Effector CD8-positive, alpha-beta T cell (primary cell): Measurements from ENCODE around the gene QRFP.
"Not testable (repeated sequence)": the region's sequence is repeated elsewhere in the genome, so short reads cannot be mapped to it uniquely, and the experiment has no call there.

ENCODE experiments used
- DNase-seq: peaks from one replicate; lab custom pipeline; 2025; lab: John Stamatoyannopoulos, UW

The QRFP gene

GRCh38 chr9:130919559-130920145 lies 23.0 kb upstream of the QRFP start:
- no peak for DNase-seq

- DNase-seq, result no peak
These were observed 22.4 kb upstream of the QRFP start for GRCh38 chr9:130918826-130919558.

GRCh38 chr9:130918101-130918825 lies 21.7 kb upstream of the QRFP start:
- no peak for DNase-seq

- no peak for DNase-seq
These were observed 20.8 kb upstream of the QRFP start for GRCh38 chr9:130917168-130917960.

- DNase-seq, result no peak
These were observed 18.5 kb upstream of the QRFP start for GRCh38 chr9:130915096-130915447.

- DNase-seq, result no peak
These were observed 17.9 kb upstream of the QRFP start for GRCh38 chr9:130914417-130915095.

GRCh38 chr9:130913599-130914416 lies 17.2 kb upstream of the QRFP start:
- DNase-seq, result no peak

- DNase-seq, result no peak
These were observed 16.5 kb upstream of the QRFP start for GRCh38 chr9:130912932-130913598.

GRCh38 chr9:130911254-130912049 lies 14.8 kb upstream of the QRFP start:
- no peak for DNase-seq

- DNase-seq, result not testable (repeated sequence)
These were observed 14.1 kb upstream of the QRFP start for GRCh38 chr9:130910670-130911069.

- not testable (repeated sequence) for DNase-seq
These were observed 13.4 kb upstream of the QRFP start for GRCh38 chr9:130910041-130910440.

- DNase-seq, result no peak
These were observed 12.3 kb upstream of the QRFP start for GRCh38 chr9:130908878-130909355.

- no peak for DNase-seq
These were observed 11.7 kb upstream of the QRFP start for GRCh38 chr9:130908146-130908877.

GRCh38 chr9:130906735-130907416 lies 10.3 kb upstream of the QRFP start:
- DNase-seq, result no peak

GRCh38 chr9:130905902-130906734 lies 9.5 kb upstream of the QRFP start:
- no peak for DNase-seq

GRCh38 chr9:130905125-130905901 lies 8.7 kb upstream of the QRFP start:
- DNase-seq, result no peak
